Stimulated activated CD8-positive, alpha-beta memory T cell treated with anti-CD3 and anti-CD28 coated beads, Interleukin-4, amount 100 ng/mL, for 4 hours (primary cell): ENCODE results near the gene KCNE2.

Experiments used
- DNase-seq, 2 donors: peaks; one replicate each; pipeline ENCODE4 v3.0.0-alpha.2; 2020; ENCODE audit warnings: low read depth in 2 of 2, low spot score in 1 of 2

The KCNE2 gene

GRCh38 chr21:34363733-34364132, at the start of gene KCNE2:
Gene KCNE2, plus strand, starts transcription at chr21:34364006. Its CDS starts 6,473 bp downstream, at chr21:34370479.
- DNase-seq = no peak

- no peak for DNase-seq
Observed at GRCh38 chr21:34319585-34319984, 44.2 kb upstream of the KCNE2 start.

- DNase-seq = no peak
Observed at GRCh38 chr21:34320011-34320410, 43.8 kb upstream of the KCNE2 start.

- DNase-seq = no peak
Observed at GRCh38 chr21:34330055-34330454, 33.8 kb upstream of the KCNE2 start.

GRCh38 chr21:34331726-34332125, 32.1 kb upstream of the KCNE2 start:
- DNase-seq = no peak

- DNase-seq = no peak
Observed at GRCh38 chr21:34332347-34332746, 31.5 kb upstream of the KCNE2 start.

- no peak for DNase-seq
Observed at GRCh38 chr21:34333121-34333739, 30.6 kb upstream of the KCNE2 start.

- DNase-seq = no peak
Observed at GRCh38 chr21:34335316-34335715, 28.5 kb upstream of the KCNE2 start.

- DNase-seq = no peak
Observed at GRCh38 chr21:34336245-34336644, 27.6 kb upstream of the KCNE2 start.

GRCh38 chr21:34336756-34337391, 26.9 kb upstream of the KCNE2 start:
- DNase-seq = no peak

GRCh38 chr21:34337741-34338140, 26.1 kb upstream of the KCNE2 start:
- DNase-seq = no peak

GRCh38 chr21:34338226-34338625, 25.6 kb upstream of the KCNE2 start:
- DNase-seq = no peak

- DNase-seq = no peak
Observed at GRCh38 chr21:34340061-34340460, 23.7 kb upstream of the KCNE2 start.

GRCh38 chr21:34342476-34342875, 21.3 kb upstream of the KCNE2 start:
- no peak for DNase-seq

- no peak for DNase-seq
Observed at GRCh38 chr21:34343347-34343746, 20.5 kb upstream of the KCNE2 start.

GRCh38 chr21:34343838-34344381, 19.9 kb upstream of the KCNE2 start:
- no peak for DNase-seq

GRCh38 chr21:34344584-34344983, 19.2 kb upstream of the KCNE2 start:
- DNase-seq = no peak

GRCh38 chr21:34345091-34345871, 18.5 kb upstream of the KCNE2 start:
- DNase-seq = no peak

GRCh38 chr21:34345892-34346291, 17.9 kb upstream of the KCNE2 start:
- no peak for DNase-seq

GRCh38 chr21:34348890-34349519, 14.8 kb upstream of the KCNE2 start:
- DNase-seq = no peak

GRCh38 chr21:34351786-34352241, 12.0 kb upstream of the KCNE2 start:
- no peak for DNase-seq
